GM20000 (cell line): ENCODE measurements around the gene ANKRD2.
A peak's percentile ranks its signal among the peaks of the same experiment; 100 is the strongest.

Experiments used
- DNase-seq: peaks from one replicate; pipeline ENCODE4 v3.0.0; 2012; ENCODE audit warnings: low spot score
- CTCF ChIP-seq: IDR thresholded peaks from 2 replicates; pipeline ENCODE4 v1.5.1; 2012; ENCODE audit warnings: mild to moderate bottlenecking, control low read depth; ENCODE audit errors: extremely low read depth, missing control alignments

ANKRD2 gene

DNA sequence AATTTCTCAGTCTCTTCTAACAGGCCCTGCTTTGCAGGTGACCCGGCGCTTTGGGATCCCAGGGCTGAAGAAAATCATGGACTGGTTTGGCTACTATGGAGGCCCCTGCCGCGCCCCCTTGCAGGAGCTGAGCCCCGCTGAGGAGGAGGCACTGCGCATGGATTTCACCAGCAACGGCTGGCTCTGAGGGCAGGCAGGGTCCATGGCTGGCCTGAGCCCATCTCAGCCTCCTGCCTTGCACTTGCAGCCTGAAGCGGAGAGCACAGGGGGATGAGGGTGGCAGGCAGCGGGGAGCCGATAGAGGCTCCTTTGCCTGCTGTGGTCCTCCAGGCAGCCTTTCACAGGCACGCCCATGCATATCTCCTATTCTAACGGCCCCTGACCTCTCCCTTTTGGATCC lies 38.9 kb downstream of the ANKRD2 start:
- no peak for DNase-seq
- TF ChIP-seq CTCF, result no peak

GRCh38 chr10:97612386-97612785 lies 39.8 kb downstream of the ANKRD2 start:
- peak; percentile 38 for DNase-seq

GRCh38 chr10:97618285-97618684 lies 45.7 kb downstream of the ANKRD2 start:
- DNase-seq, result no peak
- TF ChIP-seq CTCF, result no peak

More at GRCh38 chr10:97612386-97612785, 39.8 kb downstream of the ANKRD2 start:
- TF ChIP-seq CTCF, result no peak

DNA sequence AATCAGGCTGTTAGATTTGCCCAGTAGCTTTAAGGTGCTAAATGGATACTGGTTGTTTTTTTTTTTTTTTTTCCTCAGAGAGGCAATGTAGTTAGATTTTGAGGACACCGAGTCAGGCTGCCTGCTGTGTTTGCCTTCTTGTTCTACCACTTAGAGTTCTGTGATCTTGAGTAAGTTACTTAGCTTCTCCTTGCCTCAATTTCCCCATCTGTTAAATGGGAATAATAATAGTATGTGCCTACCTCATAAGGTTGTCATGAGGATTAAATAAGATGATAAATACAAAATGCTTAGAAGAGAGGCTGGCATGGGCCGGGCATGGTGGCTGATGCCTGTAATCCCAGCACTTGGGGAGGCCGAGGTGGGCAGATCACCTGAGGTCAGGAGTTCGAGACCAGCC lies 46.2 kb downstream of the ANKRD2 start:
- TF ChIP-seq CTCF, result no peak
- no peak for DNase-seq

DNA sequence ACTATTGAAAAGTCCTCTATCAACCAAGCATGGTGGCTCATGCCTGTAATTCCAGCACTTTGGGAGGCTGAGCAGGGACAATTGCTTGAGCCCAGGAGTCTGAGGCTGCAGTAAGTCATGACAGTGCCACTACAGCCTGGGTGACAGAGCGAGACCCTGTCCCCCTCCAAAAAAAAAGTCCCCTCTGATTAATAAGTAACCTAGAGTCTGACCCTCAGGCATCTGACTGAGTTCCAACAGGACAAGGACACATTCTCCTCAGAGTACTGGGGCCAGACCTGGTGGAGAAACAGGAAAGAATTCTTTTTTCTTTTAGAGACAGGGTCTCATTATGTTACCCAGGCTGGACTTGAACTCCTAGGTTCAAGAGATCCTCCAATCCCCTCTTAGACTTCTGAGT lies 50.7 kb downstream of the ANKRD2 start:
- no peak for TF ChIP-seq CTCF
- no peak for DNase-seq

- no peak for DNase-seq
- no peak for TF ChIP-seq CTCF
Measured at GRCh38 chr10:97627731-97628130, 55.2 kb downstream of the ANKRD2 start.

GRCh38 chr10:97628228-97628627 lies 55.6 kb downstream of the ANKRD2 start:
- no peak for TF ChIP-seq CTCF
- DNase-seq, result no peak
